ENCODE data around the gene PPP1R7. TPM values are rescaled to one million over a fixed set of nuclear protein-coding genes. Genes with fewer than 3 reads are reported as not detected.

Gene PPP1R7
- total and polyA plus RNA-seq, 9 of the 15 experiments (the other 6 are each of a cell fraction or from before 2014, with no cell fraction given) = 37.5 to 75.0 (median 50.5) TPM

GRCh38 chr2:241102239-241102803, 47.9 kb upstream of the PPP1R7 start, which contains the start of gene MTERF4 (continued):
- TF ChIP-seq ZNF318 (IDR thresholded peaks at IDR 0.05; ENCODE audit: borderline replicate concordance in 1 of 2, low read depth in 1 of 2) (no peak), GATAD2B (IDR thresholded peaks at IDR 0.05; ENCODE audit: borderline replicate concordance) (peak; percentile 55; the same call in 1 of the 2 replicates), ZBED1 (IDR thresholded peaks at IDR 0.05) (0 out of 2 replicates have a peak, but pooled peaks have one; percentile 55), ZBTB9 (CRISPR knock-in tag; IDR thresholded peaks at IDR 0.05) (peak; percentile 28; the same call in 1 of the 2 replicates), ZBTB7A (IDR thresholded peaks at IDR 0.05; ENCODE audit: borderline replicate concordance, control insufficient read depth, low read depth, low read length) (peak; percentile 78; the same call in 1 of the 2 replicates), MLLT1 (IDR thresholded peaks at IDR 0.05) (no peak), HMGN3 (IDR thresholded peaks at IDR 0.05; ENCODE audit: borderline replicate concordance, extremely low read depth, insufficient read length, low read depth, low read length) (peak; percentile 81), POLR2AphosphoS5 (IDR thresholded peaks at IDR 0.05; ENCODE audit: control insufficient read depth, insufficient read depth, low read depth, low read length) (peak; percentile 69), NCOA2 (IDR thresholded peaks at IDR 0.05; ENCODE audit: partially characterized antibody in 2 of 2) (no peak), RBM15 (IDR thresholded peaks at IDR 0.05; ENCODE audit: insufficient read depth, low read length) (no peak), HIVEP1 (CRISPR knock-in tag; IDR thresholded peaks at IDR 0.05) (0 out of 2 replicates have a peak, but pooled peaks have one; percentile 4), KLF6 (CRISPR knock-in tag; IDR thresholded peaks at IDR 0.05; ENCODE audit: borderline replicate concordance) (no peak)

Data from K562 (cell line).